GM19438 (cell line): Measurements from ENCODE around the gene MUC15.

Experiments used
- ATAC-seq: cut with Tn5 transposase; IDR thresholded peaks from one replicate; pipeline ENCODE4 v1.9.1; 2021; ENCODE audit warnings: low read depth; ENCODE audit not compliant: unreplicated experiment

Gene MUC15

GRCh38 chr11:26578998-26579661 lies 7.1 kb upstream of the MUC15 start:
- no peak for ATAC-seq

DNA sequence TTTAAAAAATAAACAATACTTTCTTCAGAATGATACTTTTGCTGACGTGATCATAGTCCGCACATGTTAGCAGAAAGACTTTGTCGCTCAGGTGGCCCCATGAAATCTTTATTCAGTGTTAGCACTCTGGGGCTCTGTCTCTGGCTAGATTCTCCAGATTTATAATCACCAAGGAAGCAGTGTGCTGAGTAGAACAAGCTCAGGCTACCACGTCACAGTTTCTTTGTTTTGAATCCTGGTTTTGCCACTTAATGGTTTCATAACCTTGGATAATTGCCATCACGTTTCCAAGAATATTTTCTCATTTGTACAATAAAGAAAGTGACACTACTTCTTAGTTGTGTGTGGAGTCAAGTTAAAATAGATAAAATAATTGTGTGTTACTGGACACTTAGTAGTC lies 3.9 kb upstream of the MUC15 start:
- no peak for ATAC-seq

DNA sequence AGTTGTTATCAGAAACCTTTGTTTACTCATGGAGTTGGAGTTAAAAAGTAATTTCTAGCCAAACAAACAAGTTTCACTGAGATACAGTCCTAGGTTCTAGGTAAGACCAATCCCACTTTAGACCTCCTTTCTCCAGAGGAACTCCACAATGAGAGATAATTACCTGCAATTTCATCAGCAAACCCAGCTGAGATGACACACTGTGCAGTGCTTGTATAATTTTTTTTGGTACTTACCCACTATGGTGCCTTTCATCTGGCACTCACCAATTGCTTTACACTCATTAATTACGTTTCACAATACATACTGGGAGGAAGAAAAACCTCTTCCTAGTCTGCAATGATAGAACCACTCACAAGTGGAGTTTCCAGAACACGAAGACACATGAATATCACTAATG lies 1.8 kb upstream of the MUC15 start:
- ATAC-seq, result no peak

DNA sequence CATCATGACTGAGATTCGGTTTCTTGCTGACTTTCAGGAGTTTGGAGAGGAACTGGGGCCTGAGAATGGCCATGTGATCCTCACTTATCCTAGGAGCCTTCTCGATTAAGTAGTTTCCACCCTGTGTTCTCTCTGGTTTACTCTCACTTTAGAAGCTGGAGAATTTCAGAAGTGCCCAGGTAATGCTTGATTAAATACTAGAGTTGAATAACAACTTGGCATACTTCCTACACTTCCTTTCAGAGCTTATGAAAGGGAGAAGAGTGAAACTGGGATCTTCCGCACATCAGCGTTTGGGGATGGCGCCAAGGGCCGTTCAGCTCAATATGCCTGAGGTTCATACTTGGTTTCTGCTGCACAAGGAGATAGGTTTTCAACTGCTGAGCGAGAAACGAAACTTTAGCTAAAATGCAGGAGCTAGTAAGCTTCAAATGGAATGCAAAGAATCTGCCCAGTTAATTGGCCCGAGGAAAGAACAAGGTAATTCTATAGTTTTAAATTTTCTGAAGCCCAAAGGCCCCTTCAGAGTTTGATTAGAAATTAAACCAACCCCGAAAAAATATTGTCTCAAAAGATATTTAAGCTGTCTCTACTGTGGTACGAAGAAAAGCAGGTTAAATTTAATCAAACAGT lies 823 bp upstream of the MUC15 start:
- ATAC-seq, result no peak

DNA sequence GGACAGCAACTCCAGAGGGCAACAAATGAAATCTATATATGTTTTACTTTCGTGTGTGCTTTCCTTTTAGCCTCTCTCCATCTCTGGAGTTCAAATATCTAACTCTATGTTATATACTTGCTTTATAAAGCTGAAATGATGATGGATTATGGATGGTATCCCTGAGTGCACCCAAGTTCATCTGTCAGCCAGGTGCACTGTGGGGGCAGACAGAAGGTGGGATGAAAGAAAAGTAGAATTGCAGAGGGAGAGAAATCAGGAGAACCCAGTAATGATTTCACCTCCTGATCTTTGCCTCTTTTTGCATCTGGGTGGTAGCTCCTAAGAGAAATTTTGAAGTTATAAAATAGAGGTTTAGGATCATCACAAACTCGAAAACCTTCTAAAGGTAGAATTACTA lies 2.4 kb downstream of the MUC15 start:
- no peak for ATAC-seq

DNA sequence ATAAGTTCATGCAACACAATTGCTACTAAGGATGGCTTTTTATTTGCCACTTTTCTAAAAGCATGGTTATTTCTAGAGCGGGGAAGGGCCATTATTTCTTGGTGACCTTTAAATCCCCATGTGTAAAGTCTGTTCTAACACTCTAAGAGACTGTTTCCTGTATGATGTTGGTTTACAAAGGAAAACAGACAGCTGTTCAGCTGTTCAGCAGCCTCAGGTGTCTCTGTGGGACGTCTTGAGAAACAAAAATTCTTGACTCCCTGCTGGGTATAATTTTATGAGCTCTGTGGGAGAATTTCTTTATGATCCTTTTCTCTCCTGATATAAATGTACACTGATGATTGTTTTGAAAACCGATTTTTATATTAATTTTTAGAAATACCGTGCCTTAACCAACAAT lies 13.9 kb downstream of the MUC15 start:
- no peak for ATAC-seq

GRCh38 chr11:26557666-26558065 lies 14.4 kb downstream of the MUC15 start:
- ATAC-seq, result no peak

DNA sequence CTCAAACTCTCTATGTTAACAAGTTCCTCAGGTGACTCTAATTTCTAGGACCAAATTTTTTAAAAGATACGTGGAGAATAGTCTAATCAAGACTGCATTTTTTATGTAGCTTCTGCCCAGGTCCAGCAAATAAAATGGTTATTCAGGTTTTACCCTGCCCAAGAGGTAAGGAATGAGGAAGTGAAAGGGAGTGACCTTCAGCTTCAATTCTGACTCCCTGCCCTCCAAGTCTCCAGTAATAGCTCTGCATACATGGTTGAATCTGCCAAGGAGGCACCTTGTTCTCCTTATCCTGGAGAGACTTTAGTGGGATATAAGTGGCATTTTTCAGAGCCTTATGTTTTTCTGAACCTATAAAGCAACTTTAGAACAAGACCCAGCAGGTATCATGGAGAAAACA lies 15.5 kb downstream of the MUC15 start:
- no peak for ATAC-seq

GRCh38 chr11:26554455-26554854 lies 17.6 kb downstream of the MUC15 start:
- no peak for ATAC-seq

GRCh38 chr11:26553182-26553581 lies 18.9 kb downstream of the MUC15 start:
- ATAC-seq, result no peak

DNA sequence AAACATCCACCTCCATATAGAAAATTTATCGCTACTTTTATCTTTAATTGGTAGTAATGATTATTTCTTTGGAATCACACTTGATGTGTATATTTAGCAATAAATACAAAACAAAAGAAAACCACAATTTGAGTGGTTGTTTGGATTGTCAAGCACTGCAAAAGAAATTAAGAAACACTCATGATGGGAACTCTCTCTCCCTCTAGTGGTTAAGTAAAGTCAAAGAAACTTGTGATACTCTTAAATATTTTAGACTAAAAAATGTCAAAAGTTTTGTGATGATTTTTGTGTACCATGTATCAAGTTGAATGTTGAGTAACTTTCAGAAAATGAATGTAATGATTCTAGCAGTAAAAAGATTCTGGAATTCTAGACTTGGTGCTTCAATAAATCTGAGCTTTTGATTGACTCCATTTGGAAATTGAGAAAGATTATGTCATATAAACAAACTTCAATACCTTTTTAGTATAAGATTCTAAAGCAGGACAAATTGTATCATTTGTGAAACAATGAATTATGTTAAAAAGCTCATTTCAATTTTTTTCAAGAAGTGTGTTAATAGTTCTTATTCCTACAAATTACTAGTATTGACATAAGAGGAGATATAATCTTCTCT lies 20.8 kb downstream of the MUC15 start:
- ATAC-seq, result no peak

DNA sequence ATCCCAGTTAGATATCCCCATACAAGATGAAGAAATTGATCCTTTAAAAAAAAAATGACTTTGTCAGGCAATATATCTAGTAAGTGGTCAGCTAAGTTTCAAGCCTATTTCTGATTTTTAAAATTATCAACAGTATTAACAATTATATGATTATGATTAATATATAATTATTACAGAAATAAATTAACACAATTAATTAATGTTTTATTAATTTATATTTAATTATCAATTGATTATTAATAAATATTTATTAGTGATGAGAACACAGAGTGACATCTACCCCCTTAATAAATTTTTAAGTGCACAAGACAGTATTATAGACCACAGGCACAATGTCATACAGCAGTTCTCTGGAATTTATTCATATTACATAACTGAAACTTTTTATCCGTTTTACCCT lies 22.0 kb downstream of the MUC15 start:
- ATAC-seq, result no peak

DNA sequence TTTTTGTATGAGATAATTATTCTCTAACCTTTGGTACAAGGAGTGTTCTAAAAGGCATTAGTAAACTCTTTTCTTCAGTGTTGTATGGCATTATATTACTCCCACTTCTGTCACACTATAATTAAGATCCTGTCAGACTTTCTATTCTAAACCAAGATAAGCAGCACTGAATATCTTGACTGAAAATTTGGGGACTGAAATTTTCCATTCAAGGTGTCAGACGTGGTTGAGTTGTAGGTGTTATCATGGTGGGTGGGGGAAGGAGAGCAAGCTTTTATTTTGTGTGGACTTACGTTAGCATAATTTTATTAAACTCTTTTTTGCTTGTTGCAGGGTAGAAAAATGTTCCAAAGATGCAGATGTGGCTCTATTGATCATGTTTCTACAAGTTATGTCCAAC lies 22.9 kb downstream of the MUC15 start:
- no peak for ATAC-seq

DNA sequence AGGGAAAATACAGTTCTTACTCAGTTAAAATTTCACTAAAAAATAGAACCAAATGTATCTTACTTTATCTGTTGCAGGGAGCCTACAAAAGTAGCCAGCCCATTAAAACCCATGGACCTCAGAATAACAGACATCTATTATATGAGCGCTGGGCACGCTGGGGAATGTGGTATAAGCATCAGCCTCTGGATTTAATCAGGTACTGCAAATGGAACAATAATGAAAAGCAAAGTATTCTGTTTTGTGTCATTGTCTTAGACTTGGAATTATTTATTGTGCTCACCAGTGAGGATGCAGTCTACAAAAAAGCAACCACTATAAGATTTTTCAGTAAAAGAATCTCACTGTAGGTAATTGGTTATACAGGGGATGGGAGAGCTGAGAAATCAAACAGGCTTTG lies 30.2 kb downstream of the MUC15 start:
- no peak for ATAC-seq

DNA sequence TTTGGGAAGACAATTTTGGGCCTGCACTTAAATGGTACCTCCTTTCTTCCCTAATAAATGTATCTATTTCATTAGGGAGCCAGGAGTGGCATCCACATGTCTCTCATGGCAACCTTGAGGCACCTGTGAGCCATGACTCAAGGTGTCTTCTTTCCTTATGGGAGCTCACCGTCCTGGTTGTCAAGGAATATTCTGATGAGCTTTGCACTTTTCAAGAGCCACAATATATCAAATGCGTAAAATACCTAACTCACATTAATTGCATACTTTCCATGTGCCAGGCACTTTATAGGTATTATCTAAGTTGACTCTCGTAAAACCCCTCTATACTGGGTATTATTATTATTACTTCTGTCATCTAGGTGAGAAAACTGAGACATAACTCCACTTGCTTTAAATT lies 32.5 kb downstream of the MUC15 start:
- ATAC-seq, result no peak

- no peak for ATAC-seq
Observed at GRCh38 chr11:26537341-26537740, 34.7 kb downstream of the MUC15 start.

- no peak for ATAC-seq
Observed at GRCh38 chr11:26527685-26528084, 44.4 kb downstream of the MUC15 start.

- ATAC-seq, result no peak
Observed at GRCh38 chr11:26522912-26523610, 49.0 kb downstream of the MUC15 start.

GRCh38 chr11:26519469-26519868 lies 52.6 kb downstream of the MUC15 start:
- ATAC-seq, result no peak

- ATAC-seq, result no peak
Observed at GRCh38 chr11:26512196-26512595, 59.9 kb downstream of the MUC15 start.

GRCh38 chr11:26510756-26511155 lies 61.3 kb downstream of the MUC15 start:
- no peak for ATAC-seq

DNA sequence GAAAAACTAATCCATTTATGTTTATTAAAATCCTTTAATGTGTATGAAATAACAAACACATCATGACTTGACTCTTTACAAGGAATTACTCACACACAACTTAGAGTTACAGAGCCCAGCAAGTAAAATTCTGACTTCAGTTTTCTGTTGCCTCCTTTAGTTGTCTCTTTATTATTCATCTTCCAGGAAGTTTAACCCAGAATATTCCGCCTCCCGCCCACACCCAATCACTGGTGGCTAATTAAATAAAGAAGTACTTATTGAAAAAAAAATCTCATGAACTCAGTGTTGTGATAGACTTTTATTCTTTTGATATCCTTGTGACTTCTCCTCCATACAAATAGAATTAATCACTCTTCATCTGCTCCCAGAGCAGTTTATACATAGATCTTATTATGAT lies 61.9 kb downstream of the MUC15 start:
- no peak for ATAC-seq
